Measurements from ENCODE around the gene AGR2. TPM values are rescaled to one million over a fixed set of nuclear protein-coding genes. Genes with fewer than 3 reads are reported as not detected.
"Not testable (repeated sequence)": the region's sequence is repeated elsewhere in the genome, so short reads cannot be mapped to it uniquely, and the experiment has no call there.

AGR2 gene
- total RNA-seq, 1 donor from 2014 or later = not detected

- no peak for DNase-seq (ENCODE audit: extremely low read depth, low read depth, low spot score)
These were observed 28.7 kb downstream of the AGR2 start for GRCh38 chr7:16776053-16776452.

GRCh38 chr7:16774986-16775385, 29.8 kb downstream of the AGR2 start:
- DNase-seq (ENCODE audit: extremely low read depth, low read depth, low spot score) = no peak

- DNase-seq (ENCODE audit: extremely low read depth, low read depth, low spot score) = no peak
These were observed 30.5 kb downstream of the AGR2 start for GRCh38 chr7:16774294-16774693.

GRCh38 chr7:16773884-16774283, 30.9 kb downstream of the AGR2 start:
- no peak for DNase-seq (ENCODE audit: extremely low read depth, low read depth, low spot score)

- DNase-seq (ENCODE audit: extremely low read depth, low read depth, low spot score) = no peak
These were observed 31.5 kb downstream of the AGR2 start for GRCh38 chr7:16773326-16773725.

GRCh38 chr7:16770657-16771329, 34.0 kb downstream of the AGR2 start:
- no peak for DNase-seq (ENCODE audit: extremely low read depth, low read depth, low spot score)

- not testable (repeated sequence) for DNase-seq (ENCODE audit: extremely low read depth, low read depth, low spot score)
These were observed 34.8 kb downstream of the AGR2 start for GRCh38 chr7:16769994-16770393.

DNA sequence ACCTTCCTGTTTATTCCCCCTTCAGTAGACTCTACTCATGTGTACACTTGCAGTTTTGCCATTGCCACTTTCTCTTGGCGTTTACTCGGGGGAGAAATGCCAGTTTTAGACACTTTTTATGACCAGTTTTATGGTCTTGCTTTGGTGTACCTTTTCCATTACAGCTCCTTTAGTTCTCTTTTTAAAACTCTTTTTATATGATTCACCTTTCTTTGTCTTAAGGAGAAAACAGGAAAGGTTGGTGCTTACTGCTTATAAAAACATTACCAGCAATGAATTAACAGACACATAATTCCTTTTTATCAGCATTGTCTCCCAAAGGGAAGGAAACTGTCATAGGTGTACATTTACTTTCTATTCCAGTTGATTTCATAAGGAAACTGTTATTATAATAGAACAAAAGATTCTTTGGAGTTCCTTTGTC, 39.4 kb downstream of the AGR2 start:
- no peak for DNase-seq (ENCODE audit: extremely low read depth, low read depth, low spot score)

DNA sequence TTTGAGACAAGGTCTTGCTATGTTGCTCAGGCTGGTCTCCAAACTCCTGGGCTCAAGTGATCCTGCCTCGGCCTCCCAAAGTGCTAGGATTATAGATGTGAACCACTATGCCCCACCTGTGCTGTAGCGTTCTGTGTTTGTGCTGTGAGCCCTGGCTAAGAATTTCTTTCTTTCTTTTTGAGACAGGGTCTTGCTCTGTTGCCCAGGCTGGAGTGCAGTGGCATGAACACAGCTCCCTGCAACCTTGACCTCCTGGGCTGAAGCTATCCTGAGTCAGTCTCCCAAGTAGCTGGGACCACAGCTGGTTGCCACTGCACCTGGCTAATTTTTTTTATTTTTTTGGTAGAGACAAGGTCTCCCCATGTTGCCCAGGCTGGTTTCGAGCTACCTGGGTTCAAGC, 39.9 kb downstream of the AGR2 start:
- DNase-seq (ENCODE audit: extremely low read depth, low read depth, low spot score) = no peak

- DNase-seq (ENCODE audit: extremely low read depth, low read depth, low spot score) = no peak
These were observed 42.6 kb downstream of the AGR2 start for GRCh38 chr7:16762177-16762576.

- no peak for DNase-seq (ENCODE audit: extremely low read depth, low read depth, low spot score)
These were observed 45.0 kb downstream of the AGR2 start for GRCh38 chr7:16759840-16760239.

DNA sequence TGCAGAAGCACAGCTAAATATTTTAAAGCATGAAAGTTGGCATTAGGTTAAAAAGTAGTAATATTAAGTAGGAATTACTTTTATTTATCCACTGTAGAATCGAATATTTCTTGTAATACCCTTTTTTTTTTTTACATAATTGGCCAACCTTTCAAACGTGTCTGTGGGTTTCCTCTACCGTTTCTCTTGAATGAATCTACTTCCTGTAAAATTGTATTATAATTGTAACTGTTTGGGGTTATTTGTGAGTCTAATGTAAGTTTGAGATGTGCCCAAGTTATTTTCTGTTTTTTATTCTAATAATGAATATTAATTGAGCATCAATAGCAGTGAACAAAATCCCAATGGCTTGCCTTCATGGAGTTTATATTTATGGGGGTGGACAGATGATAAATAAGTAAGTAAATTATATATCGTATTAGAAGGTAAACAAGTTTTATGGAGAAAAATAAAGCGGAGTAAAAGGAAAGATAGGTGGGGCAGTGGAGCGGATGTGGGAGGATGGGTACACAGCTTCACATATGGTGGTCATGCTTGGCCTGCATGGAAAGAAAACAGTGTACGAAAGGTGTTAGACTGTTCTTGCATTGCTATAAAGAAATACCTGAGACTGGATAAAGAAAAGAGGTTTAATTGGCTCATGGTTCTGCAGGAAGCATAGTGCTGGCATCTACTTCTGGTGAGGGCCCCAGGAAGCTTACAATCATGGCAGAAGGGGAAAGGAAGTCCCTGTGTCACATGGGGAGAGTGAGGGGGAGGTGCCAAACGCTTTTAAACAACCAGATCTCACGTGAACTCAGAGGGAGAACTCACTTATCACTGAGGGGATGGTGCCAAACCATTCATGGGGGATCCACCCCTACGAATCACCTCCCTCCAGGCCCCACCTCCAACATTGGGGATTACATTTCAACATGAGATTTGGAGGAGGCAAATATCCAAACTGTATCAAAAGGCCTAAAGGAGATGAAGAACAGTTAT, 45.9 kb downstream of the AGR2 start:
- DNase-seq (ENCODE audit: extremely low read depth, low read depth, low spot score) = no peak

GRCh38 chr7:16758036-16758435, 46.8 kb downstream of the AGR2 start:
- no peak for DNase-seq (ENCODE audit: extremely low read depth, low read depth, low spot score)

DNA sequence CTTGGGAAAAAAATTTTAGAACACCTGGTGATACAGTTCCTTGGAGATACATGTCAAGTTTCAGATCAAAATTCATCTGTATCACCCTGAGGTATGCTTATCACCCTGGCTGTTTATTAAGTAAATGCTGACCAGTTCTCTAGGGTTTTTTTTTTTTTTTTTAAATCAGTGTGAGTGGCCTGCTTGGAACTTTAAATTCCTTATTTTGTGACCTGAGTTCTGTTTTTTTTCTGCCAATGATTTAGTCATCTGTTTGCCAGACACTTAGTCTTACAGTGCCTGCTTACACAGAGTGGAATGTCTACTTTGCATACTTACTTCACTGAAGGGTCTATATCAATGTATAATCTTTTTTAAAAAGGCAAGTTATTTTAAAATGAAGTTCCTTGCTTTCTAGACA, 49.4 kb downstream of the AGR2 start:
- no peak for DNase-seq (ENCODE audit: extremely low read depth, low read depth, low spot score)

GRCh38 chr7:16754856-16755317, 49.9 kb downstream of the AGR2 start:
- no peak for DNase-seq (ENCODE audit: extremely low read depth, low read depth, low spot score)

DNA sequence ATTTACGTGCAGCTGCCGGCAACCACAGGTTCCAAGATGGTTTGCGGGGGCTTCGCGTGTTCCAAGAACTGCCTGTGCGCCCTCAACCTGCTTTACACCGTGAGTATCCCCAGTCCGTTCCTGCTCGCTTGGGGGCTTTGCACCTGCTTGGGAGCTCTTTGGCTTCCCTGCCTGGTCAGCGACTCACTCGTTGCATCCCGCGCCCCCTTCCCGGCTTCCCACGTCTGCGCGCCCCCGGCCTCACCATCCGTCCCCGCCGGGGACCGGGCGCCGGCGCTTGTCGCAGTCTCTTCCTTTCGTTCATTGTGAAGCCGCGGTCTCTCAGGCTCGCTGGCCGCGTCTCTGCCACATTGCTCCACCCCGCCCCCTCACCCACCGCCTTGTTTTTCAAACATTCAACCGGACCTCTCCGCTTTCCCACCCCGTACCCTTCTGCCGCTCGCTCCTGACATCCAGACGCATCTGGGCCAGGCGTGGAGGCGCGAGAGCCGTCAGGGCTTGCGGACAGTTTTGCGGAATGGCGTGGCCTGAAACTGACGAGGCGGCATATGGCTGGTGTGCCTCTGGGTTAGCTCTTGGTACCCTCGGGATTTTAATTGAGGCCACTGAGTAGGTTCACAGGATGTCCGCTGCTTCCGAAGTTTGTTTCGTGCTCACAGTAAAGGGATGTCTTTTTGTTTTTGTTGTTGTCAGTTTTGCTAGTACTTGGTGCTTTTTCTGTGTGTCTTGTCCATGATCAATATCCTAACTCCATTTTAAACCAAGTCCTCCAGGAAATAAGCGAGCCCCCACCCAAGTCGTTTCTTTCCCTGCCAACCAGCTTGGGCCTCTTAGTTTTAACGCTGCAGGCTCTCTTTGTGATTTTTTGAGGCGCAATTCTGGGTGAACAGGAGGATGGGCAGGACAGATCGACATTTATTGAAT, 50.6 kb downstream of the AGR2 start:
- DNase-seq (ENCODE audit: extremely low read depth, low read depth, low spot score) = no peak

DNA sequence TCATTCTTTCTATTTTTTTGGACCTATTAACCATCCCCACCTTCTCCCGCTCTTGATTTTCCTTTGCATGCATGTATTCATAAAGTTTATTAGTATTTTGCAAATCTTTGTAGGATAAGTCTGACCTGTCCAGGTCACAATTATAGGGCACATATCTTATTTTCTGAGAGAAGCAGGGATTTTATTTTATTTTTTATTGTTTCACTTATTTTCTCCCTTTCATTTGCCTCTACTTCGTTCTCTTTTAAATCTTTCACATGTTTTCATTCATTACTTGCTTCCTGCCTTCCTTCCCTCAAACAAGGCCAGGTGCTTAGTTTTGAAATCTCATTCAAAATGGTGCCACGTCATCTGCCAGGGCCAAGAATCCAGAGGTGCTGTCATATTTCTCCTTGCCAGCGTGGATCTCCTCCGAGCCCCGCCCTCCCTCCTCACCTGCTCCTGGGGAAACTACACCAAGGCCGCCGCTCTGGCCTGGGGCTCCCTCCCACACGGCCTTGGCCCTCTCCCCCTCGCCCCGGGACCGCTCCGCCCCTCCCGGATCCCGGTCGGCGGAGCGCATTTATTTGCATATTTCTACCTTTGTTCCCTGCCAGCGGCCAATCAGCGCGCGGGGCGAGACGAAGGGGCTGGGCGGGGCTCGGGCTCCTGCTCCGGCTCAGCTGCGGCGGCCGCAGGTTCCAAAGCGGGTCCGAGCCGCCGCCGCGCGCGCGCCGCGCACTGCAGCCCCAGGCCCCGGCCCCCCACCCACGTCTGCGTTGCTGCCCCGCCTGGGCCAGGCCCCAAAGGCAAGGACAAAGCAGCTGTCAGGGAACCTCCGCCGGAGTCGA, 51.5 kb downstream of the AGR2 start, which contains the start of gene TSPAN13:
Gene TSPAN13 (plus strand): TSS at position 654 of the 830 bp plus-strand sequence. CDS start 213 bp downstream, outside the sequence.
- DNase-seq (ENCODE audit: extremely low read depth, low read depth, low spot score) = no peak

DNA sequence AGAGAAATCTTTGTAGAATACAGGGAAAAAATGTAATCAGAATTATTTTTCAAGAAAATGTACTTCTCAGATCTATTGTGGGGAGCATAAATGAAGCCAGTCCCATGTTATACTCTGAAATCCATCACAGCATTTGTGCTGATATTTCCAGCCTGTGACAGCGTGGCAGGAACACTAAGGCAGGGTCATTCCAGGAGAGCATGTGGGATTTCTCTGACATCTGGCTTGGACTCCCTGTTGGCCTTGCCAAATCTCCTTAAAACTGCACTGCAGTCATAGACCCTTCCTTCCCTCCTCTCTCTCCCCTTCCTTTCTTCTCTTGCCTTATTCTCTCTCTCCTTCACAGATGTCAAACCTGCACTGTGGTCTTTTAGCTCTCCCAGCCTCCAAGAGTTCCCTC, 57.7 kb downstream of the AGR2 start:
- DNase-seq (ENCODE audit: extremely low read depth, low read depth, low spot score) = no peak

GRCh38 chr7:16745645-16746044, 59.2 kb downstream of the AGR2 start:
- DNase-seq (ENCODE audit: extremely low read depth, low read depth, low spot score) = no peak

Data from glomerular endothelial cell (primary cell).